ENCODE data around the gene PHF12. TPM values are rescaled to one million over a fixed set of nuclear protein-coding genes. Genes with fewer than 3 reads are reported as not detected.
A peak's percentile ranks its signal among the peaks of the same experiment; 100 is the strongest.

PHF12 gene
- total RNA-seq, 1 donor from 2014 or later = 56.1 TPM

GRCh38 chr17:28882154-28882895 lies 69.0 kb downstream of the PHF12 start:
- Mint-ChIP-seq H3K4me1 (ENCODE audit: unreplicated experiment) (peaks cover 20% of the 10 kb centered on the region), H3K9me3 (ENCODE audit: unreplicated experiment) (no peaks in the 10 kb centered on the region), H3K27ac (ENCODE audit: unreplicated experiment) (peak overlapping the region; percentile 24), H3K36me3 (ENCODE audit: low read depth, unreplicated experiment) (peaks cover 55% of the 10 kb centered on the region), H3K27me3 (ENCODE audit: unreplicated experiment) (peaks cover 4% of the 10 kb centered on the region), H3K4me3 (ENCODE audit: unreplicated experiment) (no peak overlapping the region)
- no peak for TF ChIP-seq CTCF (IDR thresholded peaks at IDR 0.05; ENCODE audit: unreplicated experiment)
- DNase-seq (ENCODE audit: low spot score) = no peak

- Mint-ChIP-seq H3K36me3 (ENCODE audit: low read depth, unreplicated experiment) (peaks cover 52% of the 10 kb centered on the region), H3K27me3 (ENCODE audit: unreplicated experiment) (peaks cover 4% of the 10 kb centered on the region)
- DNase-seq (ENCODE audit: low spot score) = no peak
Observed at GRCh38 chr17:28881533-28882056, 69.7 kb downstream of the PHF12 start.

GRCh38 chr17:28880572-28880945 lies 70.8 kb downstream of the PHF12 start:
- no peak overlapping the region for H3K27ac Mint-ChIP-seq (ENCODE audit: unreplicated experiment)
- no peaks in the 10 kb centered on the region for H3K9me3 Mint-ChIP-seq (ENCODE audit: unreplicated experiment)
- no peak overlapping the region for H3K4me3 Mint-ChIP-seq (ENCODE audit: unreplicated experiment)
- H3K4me1 Mint-ChIP-seq (ENCODE audit: unreplicated experiment) = peaks cover 8% of the 10 kb centered on the region
- no peak for TF ChIP-seq CTCF (IDR thresholded peaks at IDR 0.05; ENCODE audit: unreplicated experiment)
- peaks cover 4% of the 10 kb centered on the region for H3K27me3 Mint-ChIP-seq (ENCODE audit: unreplicated experiment)
- DNase-seq (ENCODE audit: low spot score) = no peak
- peaks cover 47% of the 10 kb centered on the region for H3K36me3 Mint-ChIP-seq (ENCODE audit: low read depth, unreplicated experiment)

More at GRCh38 chr17:28881533-28882056, 69.7 kb downstream of the PHF12 start:
- no peak for TF ChIP-seq CTCF (IDR thresholded peaks at IDR 0.05; ENCODE audit: unreplicated experiment)
- Mint-ChIP-seq H3K4me3 (ENCODE audit: unreplicated experiment) (no peak overlapping the region), H3K27ac (ENCODE audit: unreplicated experiment) (no peak overlapping the region), H3K4me1 (ENCODE audit: unreplicated experiment) (peaks cover 15% of the 10 kb centered on the region), H3K9me3 (ENCODE audit: unreplicated experiment) (no peaks in the 10 kb centered on the region)

GRCh38 chr17:28879886-28880571 lies 71.3 kb downstream of the PHF12 start:
- DNase-seq (ENCODE audit: low spot score) = no peak
- Mint-ChIP-seq H3K27ac (ENCODE audit: unreplicated experiment) (peak overlapping the region; percentile 13), H3K4me1 (ENCODE audit: unreplicated experiment) (peaks cover 3% of the 10 kb centered on the region), H3K9me3 (ENCODE audit: unreplicated experiment) (no peaks in the 10 kb centered on the region), H3K36me3 (ENCODE audit: low read depth, unreplicated experiment) (peaks cover 42% of the 10 kb centered on the region), H3K4me3 (ENCODE audit: unreplicated experiment) (no peak overlapping the region), H3K27me3 (ENCODE audit: unreplicated experiment) (peaks cover 6% of the 10 kb centered on the region)
- TF ChIP-seq CTCF (IDR thresholded peaks at IDR 0.05; ENCODE audit: unreplicated experiment) = no peak

GRCh38 chr17:28878981-28879380 lies 72.3 kb downstream of the PHF12 start:
- Mint-ChIP-seq H3K4me1 (ENCODE audit: unreplicated experiment) (no peaks in the 10 kb centered on the region), H3K9me3 (ENCODE audit: unreplicated experiment) (no peaks in the 10 kb centered on the region), H3K27me3 (ENCODE audit: unreplicated experiment) (peaks cover 1% of the 10 kb centered on the region), H3K4me3 (ENCODE audit: unreplicated experiment) (peak overlapping the region; percentile 65), H3K27ac (ENCODE audit: unreplicated experiment) (no peak overlapping the region), H3K36me3 (ENCODE audit: low read depth, unreplicated experiment) (peaks cover 39% of the 10 kb centered on the region)
- TF ChIP-seq CTCF (IDR thresholded peaks at IDR 0.05; ENCODE audit: unreplicated experiment) = peak; percentile 21
- DNase-seq (ENCODE audit: low spot score) = peak; percentile 41

Data from endothelial cell (in vitro differentiated cells).